Ovary (tissue), 3 donors: ENCODE data around the gene NDEL1.

Source experiments
- EP300 ChIP-seq: sonication (generic); formaldehyde crosslinking; IDR thresholded peaks from one replicate; pipeline ENCODE4 v1.6.1; 2017; ENCODE audit warnings: antibody characterized with exemption
- TF ChIP-seq, protein P1 (sequence below), 3 donors: fragments of 450-650 bp in 2 of 3; fragments of 200-600 bp in 1 of 3; IDR thresholded peaks; one replicate each; pipeline versions ENCODE4 v1.5.1 to v1.8.0; 2016 to 2022; ENCODE audit warnings: antibody characterized with exemption in 3 of 3, mild to moderate bottlenecking in 1 of 3
- donor health status: DM: no; HTN: no; CAD: no.

GRCh38 chr17:8455665-8456209 is 20.1 kb downstream of the NDEL1 start:
- TF ChIP-seq, protein P1, sequence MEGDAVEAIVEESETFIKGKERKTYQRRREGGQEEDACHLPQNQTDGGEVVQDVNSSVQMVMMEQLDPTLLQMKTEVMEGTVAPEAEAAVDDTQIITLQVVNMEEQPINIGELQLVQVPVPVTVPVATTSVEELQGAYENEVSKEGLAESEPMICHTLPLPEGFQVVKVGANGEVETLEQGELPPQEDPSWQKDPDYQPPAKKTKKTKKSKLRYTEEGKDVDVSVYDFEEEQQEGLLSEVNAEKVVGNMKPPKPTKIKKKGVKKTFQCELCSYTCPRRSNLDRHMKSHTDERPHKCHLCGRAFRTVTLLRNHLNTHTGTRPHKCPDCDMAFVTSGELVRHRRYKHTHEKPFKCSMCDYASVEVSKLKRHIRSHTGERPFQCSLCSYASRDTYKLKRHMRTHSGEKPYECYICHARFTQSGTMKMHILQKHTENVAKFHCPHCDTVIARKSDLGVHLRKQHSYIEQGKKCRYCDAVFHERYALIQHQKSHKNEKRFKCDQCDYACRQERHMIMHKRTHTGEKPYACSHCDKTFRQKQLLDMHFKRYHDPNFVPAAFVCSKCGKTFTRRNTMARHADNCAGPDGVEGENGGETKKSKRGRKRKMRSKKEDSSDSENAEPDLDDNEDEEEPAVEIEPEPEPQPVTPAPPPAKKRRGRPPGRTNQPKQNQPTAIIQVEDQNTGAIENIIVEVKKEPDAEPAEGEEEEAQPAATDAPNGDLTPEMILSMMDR (IDR thresholded peaks at IDR 0.05), result no peak
- TF ChIP-seq EP300, result no peak
